Prostate gland (tissue), 2 donors: ENCODE data around the gene HPN.

Source experiments
- POLR2AphosphoS5 ChIP-seq: sonication (generic); formaldehyde crosslinking; IDR thresholded peaks from one replicate; pipeline ENCODE4 v1.6.1; 2017; ENCODE audit warnings: antibody characterized with exemption
- TF ChIP-seq, protein P1 (sequence below), 4 experiments: fragments of 200-600 bp in 2 of 4; fragments of 450-650 bp in 2 of 4; sonication (generic) in 2 of 4; IDR thresholded peaks; 1 replicate in 3 of 4; 2 replicates in 1 of 4; pipeline ENCODE4 v1.5.1; 2016 to 2019; ENCODE audit warnings: antibody characterized with exemption in 4 of 4, mild to moderate bottlenecking in 2 of 4, moderate library complexity in 2 of 4

DNA sequence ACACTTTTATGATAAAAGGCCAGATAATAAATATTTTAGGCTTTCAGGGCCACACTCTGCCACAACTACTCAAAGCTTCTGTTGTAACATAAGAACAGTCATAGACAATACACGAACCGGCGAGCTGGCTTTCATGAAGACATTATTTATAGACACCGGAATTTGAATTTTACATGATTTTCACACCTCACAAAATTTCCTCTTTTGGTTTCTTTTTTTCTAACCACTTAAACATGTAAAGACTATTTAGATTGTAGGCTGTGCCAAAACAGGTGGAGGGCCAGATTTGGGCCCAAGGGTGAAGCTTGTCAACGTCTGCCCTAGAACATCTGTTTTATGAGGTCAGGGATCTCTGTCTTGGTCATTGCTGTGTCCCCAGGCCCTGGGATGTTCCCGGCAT is 44.4 kb downstream of the HPN start:
- TF ChIP-seq, protein P1, sequence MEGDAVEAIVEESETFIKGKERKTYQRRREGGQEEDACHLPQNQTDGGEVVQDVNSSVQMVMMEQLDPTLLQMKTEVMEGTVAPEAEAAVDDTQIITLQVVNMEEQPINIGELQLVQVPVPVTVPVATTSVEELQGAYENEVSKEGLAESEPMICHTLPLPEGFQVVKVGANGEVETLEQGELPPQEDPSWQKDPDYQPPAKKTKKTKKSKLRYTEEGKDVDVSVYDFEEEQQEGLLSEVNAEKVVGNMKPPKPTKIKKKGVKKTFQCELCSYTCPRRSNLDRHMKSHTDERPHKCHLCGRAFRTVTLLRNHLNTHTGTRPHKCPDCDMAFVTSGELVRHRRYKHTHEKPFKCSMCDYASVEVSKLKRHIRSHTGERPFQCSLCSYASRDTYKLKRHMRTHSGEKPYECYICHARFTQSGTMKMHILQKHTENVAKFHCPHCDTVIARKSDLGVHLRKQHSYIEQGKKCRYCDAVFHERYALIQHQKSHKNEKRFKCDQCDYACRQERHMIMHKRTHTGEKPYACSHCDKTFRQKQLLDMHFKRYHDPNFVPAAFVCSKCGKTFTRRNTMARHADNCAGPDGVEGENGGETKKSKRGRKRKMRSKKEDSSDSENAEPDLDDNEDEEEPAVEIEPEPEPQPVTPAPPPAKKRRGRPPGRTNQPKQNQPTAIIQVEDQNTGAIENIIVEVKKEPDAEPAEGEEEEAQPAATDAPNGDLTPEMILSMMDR (IDR thresholded peaks at IDR 0.05), result no peak
- TF ChIP-seq POLR2AphosphoS5, result no peak
